Stimulated activated CD4-positive, alpha-beta T cell treated with anti-CD3 and anti-CD28 coated beads, Interleukin-1b, Interleukin-23, amount 100 ng/mL, for 48 hours (primary cell): ENCODE results near the gene LCN15.
"Not testable (repeated sequence)": the region's sequence is repeated elsewhere in the genome, so short reads cannot be mapped to it uniquely, and the experiment has no call there.

Experiments used
- DNase-seq: peaks from one replicate; pipeline ENCODE4 v3.0.0-alpha.2; 2020

Gene LCN15

DNA sequence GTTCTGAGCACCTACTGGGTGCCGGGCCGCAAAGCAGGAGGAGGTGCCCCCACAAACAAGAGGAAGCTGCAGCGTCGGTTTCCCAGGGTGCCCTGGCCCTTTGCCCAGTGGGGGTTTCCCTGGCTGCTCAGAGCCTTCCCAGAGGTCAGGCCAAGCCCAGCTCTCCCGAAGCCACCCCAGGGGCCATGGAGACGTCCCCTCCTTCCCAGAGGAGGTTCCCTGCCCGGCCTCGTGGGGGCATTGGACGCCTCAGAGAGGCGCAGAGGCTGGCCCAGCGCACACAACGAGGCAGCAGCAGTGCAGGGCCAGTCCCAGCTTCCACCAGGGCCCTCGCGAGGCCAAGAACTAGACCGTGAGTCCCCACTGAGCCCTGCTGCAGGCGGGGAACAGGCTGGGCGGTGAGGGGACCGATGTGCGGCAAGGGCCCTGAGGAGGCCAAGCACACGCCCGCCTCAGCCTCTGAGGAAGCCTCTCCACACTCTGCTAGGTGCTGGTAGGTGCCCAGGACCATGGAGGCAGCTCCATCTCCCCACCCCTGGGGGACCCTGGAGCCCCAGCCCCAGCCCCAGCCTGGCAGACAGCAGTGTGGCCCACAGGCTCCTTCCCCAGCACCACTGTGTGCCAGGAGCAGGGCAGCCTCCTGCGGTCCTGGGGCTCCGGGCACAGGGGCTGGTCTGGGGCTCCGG lies 45.0 kb downstream of the LCN15 start:
- no peak for DNase-seq

- DNase-seq: no peak
These were observed 45.7 kb downstream of the LCN15 start for GRCh38 chr9:136718345-136719194.

- no peak for DNase-seq
These were observed 46.9 kb downstream of the LCN15 start for GRCh38 chr9:136717399-136717798.

GRCh38 chr9:136714893-136715274 lies 49.4 kb downstream of the LCN15 start:
- DNase-seq: no peak

DNA sequence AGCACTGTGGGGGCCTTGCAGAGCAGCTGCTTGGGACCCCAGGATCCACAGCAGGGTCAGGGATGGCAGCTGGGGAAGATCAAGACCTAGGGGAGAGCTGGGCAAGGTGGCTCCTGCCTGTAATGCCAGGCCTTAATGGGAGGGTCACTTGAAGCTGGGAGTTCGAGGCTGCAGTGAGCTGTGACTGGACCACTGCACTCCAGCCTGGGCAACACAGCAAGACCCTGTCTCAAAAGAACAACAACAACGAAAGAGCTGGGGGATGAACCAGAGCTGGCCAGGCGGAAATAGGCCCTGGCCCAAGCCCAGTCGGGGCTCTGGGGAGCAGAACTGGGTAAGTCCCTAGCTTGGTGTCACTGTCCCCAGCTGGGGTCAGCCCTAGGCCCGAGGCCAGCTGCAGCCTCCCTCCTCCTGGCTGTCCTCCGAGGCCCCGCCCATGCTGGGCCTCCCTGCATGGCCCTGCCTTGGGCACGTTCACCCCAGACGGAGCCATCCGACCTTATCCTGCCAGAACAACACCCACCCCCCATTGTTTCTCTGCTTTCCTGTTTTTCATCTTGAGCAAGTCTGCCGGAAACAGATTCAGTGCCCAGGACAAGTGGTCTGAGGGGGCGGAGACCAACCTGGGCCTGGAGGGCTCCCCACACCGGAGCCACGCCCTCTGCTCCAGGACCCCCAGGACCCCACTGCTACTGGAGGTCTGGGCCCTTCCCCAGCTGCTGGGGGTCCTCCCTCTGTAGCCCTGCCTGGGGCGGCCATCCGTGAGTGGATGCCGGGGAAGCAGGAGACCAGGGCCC lies 50.0 kb downstream of the LCN15 start:
- DNase-seq: no peak

DNA sequence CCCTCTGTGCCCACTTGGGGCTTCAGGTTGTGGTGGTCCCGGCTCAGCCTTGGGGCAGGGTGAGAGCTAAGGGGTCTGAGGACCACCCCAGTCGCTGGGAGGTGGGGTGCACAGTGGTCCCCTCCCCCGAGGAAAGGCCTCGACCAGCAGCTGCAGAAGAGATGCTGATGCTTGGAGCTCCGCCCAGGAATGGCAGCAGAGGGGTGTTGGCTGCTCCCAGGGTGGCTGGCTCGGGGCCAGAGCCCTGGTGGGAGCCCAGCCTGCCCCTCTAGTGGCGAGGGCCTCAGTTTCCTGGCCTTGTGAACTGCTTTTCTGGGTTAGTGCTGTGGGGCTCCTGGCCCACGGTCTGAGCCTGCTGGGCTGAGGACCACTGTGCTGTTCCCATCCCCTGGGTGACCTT lies 50.8 kb downstream of the LCN15 start:
- DNase-seq: no peak

DNA sequence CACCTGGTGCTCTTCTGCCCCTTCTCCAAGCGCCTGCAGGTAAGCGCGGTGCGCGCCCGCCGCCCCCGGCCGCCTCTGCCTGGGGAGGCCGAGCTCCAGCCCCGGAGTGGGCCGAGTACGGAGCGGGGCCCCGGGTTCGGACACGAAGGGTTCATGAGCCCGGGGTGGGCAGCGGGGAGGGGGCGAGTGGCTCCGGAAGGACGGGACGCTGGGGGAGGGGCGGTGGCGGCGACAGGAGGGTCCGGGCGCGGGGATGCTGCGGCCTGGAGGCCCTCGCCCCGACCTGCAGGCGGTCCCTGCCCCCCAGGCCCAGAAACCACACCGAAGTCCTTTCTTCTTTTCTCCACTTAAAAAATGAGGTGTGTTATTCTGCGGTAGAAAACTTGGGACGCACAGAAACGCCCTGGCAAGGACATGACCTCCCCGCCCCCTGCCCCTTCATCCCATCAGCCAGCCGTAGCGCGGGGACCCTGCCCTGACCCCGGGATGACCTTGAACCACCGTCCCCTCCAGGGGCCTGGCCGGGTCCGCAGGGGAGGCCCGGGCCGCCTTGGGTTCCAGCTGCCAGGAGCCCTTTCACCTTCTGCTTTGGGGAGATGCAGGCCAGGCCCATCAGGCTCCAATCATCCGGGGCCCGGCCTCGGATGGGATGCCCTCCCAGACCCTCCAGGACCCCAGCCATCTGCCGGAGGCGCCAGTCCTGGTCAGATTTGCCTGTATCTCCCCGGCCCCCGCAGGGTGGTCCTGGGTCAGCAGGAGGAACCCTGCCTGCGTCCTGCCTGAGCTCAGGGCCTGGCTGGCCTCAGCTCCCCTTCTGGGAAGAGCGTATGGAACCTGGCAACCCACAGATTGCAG lies 51.4 kb downstream of the LCN15 start:
- no peak for DNase-seq

GRCh38 chr9:136711751-136712689 lies 52.3 kb downstream of the LCN15 start, which contains the start of gene DIPK1B:
Gene DIPK1B (plus strand): TSS chr9:136712572. CDS start chr9:136712666, 94 bp downstream.
- no peak for DNase-seq

DNA sequence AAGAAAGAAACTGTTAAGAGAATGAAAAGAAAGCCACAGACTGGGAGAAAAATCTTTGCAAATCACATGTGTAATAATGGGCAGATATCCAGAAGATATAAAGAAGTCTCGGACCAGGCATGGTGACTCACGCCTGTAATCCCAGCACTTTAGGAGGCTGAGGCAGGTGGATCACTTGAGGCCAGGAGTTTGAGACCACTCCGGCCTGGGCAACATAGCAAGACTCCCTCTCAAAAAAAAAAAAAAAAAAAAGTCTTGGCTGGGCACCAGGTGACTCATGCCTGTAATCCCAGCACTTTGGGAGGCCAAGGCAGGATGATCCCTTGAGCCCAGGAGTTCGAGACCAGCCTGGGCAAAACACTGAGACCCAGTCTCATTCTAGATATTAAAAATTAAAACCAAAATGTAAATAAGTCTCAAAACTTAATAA lies 53.1 kb downstream of the LCN15 start:
- not testable (repeated sequence) for DNase-seq

DNA sequence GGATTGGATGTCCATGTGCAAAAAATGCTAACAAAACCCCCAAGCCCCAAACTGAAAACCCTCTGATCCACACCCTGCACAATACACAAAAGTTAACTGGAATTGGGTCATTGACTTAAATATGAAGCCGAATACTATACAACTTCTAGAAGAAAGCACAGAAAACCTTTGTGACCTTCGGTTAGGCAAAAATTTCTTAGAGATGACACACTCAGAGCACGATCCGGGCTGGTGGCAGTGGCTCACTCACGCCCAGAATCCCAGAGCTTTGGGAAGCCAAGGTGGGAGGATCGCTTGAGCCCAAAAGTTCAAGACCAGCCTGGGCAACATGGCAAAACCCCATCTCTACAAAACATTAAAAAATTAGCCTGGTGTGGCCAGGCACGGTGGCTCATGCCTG lies 53.8 kb downstream of the LCN15 start:
- DNase-seq: no peak
